CD4-positive, alpha-beta T cell treated with Interleukin-2 at 100 ng/mL for 4 hours (primary cell): ENCODE measurements around the gene ZFHX3.

Experiments used
- DNase-seq: peaks from one replicate; pipeline ENCODE4 v3.0.0-alpha.2; 2020; ENCODE audit warnings: low spot score

The ZFHX3 gene

DNA sequence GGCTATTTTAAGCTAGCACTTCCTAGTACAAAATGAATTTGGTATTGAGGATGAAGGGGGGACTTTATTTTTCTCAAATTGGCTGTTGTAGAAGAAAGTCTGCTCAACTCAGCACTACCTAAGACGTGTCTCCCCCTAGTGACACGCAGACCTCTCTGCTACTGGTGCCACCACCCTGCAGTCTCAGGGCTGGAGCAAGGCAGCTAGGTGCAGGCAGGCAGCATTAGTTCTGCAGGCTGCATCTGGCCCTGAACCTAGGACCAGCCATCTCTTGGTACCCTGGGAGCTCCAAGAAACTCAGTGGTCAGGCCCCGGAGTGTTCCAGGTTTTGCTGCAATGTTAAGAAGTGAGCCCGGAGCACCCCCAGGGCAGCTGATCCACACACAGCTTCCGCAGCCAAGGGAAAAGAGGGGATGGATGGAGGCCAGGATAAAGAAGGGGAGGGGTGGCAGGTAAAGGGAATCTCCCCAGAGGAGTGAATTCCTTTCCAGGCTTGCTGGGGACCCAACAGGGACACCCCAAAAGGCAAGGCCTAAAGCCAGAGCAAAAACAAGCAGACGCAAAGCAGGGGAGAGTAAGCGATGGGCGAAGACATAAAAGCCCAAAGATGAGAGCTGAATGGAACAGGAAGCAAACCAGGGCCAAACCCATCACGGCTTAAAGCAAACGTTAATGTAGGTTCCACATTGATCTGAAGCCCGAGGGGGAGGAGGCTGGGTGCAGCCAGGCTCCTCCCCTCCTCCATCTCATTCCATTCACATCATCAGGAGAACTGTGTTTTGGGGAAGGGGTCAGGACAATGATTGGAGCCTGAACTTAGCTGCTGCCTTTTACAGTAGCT is 200.5 kb downstream of the ZFHX3 start:
- DNase-seq, result no peak

DNA sequence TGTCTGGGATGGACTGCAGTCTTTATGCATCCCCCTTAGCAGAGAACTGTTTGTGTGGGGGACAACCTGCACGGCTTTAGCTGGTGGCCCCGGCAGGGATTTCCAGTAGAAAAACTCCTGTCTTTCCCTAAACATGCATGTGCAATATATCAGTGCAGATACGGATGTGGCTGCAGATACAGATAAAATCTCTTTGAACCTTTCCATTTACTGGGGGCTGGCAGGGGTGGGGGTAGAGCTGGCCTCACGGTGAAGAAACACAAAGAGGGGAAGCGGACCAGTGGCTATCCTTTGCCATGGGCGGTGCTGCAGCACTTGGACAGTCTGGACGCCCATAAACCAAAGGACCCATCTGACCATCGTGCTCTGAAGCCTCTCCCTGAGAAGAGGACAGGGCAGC is 201.3 kb downstream of the ZFHX3 start:
- DNase-seq, result no peak

DNA sequence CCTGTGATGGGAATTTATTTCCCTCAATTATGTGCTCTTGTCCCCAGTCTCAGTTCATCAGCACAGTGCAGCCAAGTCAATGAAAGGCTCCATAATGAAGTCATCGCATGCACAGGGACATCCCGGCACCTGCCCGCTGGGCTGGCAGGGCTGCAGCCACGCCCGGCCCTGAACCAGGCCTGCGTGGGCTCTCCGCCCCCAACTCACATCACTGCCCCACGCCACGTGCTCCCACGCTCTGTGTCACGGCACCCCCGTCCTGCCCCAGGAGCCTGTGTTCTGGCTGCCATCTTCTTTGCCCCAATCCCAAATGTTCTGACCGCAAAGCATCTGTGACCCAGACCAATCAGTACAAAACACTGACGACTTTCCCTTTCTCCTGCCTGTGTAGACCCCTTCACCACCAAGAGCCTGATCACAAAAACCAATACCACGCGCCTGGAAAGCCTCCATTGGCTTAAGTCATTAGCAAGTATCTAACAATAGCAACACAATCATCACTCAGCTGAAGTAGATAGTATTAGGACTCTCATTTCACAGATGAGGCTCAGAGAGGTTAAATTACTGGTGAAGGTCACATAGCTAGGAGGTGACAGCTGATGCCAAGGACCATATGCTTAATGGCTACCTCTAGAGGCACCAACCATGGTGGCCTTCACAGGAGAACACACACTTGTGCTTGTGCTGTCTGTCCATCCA is 202.5 kb downstream of the ZFHX3 start:
- no peak for DNase-seq

DNA sequence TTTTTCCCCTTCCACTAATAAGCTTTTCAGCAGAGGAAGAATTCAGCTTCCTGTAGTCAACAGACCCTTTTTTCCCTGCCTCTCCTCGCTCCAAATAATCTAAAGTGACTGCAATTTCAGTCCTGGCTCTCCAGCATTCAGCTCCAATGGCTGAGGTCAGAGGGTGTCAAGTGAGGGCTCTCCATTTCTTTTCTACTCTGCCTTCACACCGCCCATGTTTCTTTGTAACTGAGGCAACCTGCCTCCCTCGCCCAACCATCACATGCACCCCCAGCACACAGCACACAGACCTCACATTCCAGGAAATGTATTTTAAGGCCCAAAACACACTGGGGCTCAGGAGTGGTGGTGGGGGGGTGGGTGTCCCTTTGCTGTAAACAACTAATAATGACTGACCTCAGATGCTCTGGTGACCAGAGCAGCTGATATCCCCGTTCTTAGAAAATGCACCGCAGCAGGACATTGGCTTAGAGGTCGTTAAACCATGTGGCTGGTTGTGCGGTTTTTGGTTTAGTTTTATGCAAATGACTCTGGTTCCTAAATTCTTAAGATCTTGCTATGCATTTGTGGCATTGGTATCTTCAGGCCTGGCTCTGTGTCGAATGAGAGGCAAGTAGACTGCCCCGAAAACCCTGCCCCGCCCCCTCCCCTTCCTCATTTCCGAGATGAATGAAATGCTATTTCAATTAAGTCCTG is 203.6 kb downstream of the ZFHX3 start:
- DNase-seq, result no peak

DNA sequence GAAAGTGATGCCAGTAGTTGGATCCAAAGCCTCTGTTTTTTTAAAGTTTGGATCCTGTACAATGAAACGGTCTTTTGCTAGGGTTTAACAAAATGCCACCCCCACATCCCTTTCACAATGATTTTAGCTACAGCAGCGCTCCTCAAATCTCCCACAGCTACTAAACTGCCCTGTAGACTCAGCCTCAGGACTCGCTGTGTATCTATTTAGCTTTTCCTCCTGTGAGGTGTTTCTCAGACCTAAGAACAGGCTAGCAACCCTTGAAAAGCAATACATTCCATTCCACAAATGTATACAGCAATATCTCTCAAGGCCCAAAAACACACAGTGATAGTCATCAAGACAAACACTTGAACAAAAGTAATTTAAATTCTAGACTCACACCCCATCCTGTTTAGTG is 206.4 kb downstream of the ZFHX3 start:
- no peak for DNase-seq

DNA sequence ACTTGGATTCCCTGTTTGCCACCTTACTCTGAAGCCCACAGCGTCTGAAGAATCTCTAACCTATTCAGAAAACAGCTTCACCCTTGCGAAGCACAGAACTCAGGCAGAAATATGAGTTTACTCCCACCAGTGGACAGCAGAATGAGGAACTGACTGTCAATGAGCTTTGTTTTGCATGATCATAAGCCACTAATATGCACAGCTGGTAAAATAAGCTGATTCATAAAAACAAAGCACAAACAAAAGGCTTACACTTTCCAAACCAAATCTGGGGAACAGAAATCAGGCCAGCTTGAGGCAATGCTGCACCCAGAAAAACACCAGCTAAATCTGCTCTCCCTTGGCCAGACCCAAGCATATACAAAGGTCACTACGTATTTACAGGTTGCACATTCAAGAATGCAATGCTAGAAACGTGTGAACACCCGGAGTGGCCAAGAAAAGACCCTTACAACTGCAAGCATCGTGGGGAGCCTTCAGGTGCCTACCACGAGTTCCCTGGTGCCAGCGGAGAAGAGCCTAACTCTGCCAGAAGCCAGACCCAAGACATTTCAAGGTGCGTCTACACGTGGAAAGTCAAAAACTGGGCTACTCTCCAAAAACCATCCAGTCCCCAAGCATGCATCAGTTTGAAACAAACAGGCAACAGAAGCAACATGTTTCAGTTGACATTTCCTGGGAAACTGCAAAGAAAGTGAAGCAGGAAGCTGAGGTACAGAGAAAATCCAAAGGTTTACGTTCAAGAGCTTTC is 207.1 kb downstream of the ZFHX3 start:
- no peak for DNase-seq

DNA sequence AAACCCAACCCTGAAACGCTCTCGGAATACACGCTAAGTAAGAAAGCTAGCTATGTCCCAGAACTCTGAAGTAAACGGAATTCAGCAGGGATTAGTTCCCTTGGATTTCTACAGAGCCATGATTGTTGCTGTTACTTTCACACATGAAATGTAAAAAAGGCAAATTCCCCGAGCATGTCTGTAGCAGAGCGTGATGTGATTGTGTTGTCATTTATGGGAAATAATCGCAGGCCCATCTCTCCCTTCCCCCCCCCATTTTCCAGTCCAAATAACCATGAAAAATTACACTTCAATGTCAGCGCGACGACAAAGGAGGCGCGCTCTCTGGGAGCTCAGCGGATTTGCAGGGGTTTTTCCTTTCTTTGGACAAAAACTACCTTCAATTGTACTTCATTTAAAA is 209.0 kb downstream of the ZFHX3 start:
- DNase-seq, result no peak

DNA sequence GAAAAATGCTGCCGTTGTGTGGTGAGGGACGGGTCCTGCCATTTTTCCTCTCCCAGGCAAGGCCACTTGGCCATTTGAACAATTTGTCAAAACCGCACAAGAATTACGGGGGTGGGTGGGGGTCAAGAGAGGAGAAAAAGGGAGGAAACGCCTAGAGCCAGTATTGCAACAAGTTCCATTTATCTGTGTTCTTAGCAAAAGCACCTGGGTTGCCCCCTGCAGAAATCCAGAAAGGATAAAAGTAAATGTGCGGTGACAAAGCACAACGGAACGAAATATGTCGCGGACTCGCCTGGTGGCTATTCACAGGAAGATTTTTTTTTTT is 209.4 kb downstream of the ZFHX3 start:
- no peak for DNase-seq

DNA sequence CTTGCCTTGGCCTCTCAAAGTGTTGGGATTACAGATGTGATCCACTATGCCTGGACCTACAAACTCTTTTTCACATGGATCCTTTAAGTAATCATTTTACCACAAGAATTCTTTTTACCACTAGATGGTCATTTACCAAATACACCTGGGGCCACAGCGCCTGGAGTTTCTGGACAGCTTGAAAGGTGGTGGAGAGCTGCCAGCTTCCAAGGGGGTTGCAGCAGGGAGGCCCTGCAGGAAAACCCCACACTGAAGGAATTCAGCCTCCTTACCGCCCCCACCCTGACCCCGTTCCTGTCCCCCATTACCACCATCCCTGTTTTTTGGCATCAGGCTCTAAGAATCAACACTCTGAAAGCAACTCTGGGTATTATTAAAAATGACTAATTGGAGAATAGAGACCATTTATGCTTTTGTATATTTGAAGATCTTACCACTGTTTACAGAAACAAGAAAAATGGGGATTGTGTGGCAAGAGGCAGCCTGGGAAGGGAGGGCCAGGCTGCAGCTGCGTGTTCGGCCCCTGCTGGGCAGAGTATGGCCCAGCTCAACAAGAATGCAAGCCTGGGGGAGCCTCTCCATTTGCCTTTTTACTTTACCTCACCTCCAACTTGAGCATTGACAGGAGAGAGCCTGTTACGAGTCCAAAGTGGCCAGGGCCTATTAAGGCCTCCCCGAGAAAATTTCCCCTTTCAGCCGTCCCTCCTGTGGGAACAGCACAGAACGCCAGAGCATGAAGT is 209.9 kb downstream of the ZFHX3 start:
- no peak for DNase-seq

DNA sequence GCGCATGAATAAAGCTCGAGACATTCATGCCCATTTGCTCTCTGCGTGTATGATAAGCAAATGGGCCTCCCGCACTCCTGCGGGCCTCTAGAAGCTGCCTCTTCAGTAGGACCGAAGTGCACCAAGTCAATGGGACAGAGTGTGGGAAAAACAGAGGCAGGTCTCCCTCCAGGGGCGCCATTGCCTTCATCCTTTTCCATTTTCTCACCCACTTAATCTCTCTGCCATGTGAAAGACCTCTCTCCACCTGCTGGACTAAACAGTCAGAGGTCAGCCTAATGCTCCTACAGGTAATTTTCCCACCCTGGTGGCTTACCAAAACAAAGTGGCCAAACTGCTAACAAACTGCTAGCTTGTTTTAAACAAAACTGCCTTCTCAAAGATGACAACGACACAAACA is 210.9 kb downstream of the ZFHX3 start:
- DNase-seq, result no peak

DNA sequence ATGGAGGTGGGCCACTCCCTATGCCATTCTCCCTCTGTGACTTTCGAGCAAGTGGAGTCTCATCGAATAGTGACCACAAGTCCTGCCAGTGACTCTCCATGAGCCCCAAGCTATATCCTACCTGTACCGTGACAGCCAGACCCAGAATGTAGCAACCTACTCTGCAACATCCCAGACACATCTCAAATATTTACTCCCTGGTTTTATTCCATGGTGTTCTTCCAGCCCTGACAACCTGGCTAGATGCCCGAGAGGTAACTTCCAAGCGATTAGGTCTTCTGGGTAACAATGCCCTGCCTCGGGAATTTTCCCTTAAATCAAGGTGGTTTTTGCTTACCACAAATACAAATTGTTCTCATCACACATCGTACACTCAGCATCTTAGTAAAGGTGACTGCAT is 211.7 kb downstream of the ZFHX3 start:
- no peak for DNase-seq

DNA sequence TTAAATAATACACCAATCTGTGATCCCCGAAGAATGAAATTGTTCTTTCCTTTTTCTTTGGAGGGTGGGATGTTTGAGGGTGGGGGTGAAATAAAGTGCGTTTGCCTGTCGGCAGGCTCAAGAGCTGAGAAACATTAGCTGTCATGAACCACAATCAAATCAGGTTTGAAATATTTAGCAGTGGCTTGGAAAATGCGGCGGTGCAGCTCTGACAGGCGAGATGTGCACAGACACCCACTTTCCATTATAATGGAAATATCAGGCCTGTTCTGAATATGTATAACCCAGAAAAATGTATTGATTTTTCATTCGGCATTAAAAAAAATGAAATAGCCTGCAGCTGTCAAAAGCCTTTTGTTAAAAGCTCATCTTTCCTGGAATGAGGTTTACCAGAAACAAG is 212.8 kb downstream of the ZFHX3 start:
- no peak for DNase-seq

DNA sequence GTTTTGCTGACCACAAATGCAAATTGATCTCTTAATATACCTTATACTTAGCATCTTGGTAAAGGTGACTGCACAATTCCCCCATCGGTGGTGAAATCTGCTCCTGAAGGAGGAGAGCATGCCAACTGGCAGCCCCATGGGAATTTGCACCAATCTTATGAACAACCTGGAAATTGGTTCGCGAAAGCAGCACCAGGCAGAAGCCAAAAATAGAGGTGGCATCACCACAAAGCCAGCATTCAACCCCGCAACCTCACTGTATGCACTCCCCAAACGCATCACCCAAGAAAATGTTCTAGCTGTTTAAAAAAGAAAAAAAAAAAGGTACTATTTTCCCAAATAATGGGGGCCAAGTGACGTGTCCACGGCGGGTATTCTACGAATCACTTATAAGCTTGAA is 213.4 kb downstream of the ZFHX3 start:
- DNase-seq, result no peak

DNA sequence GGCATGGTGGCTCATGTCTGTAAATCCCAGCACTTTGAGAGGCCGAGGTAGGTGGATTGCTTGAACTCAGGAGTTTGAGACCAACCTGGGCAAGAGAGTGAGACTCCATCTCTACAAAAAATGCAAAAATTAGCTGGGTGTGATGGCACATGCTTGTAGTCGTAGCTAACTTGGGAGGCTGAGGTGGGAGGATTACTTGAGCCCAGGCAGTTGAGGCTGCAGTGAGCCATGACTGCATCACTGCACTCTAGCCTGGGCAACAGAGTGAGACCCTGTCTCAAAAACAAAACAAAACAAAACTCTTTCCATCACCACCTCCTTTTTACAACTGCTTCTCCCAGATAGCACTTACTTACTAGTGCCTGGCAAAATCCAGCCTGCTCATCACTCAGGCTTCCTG is 214.0 kb downstream of the ZFHX3 start:
- DNase-seq, result no peak

DNA sequence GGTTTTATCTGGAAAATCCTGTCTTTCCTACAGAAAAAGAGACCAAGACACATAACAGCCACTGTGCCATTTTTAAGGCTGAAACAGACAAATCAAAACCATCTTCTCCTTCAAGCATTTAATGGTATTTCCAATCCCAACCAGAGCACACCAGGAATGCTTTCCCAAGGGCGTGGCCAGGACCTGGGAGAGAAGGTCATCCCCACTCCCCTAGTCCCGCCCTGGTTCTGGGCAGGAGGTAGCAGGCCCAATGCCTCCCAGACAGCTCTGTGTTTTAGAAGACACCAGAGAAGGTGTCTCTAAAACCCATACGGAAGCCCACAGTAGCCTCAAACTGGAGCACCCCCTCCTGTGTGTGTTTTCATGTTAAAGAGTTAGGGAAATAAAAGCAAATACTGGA is 214.4 kb downstream of the ZFHX3 start:
- no peak for DNase-seq

DNA sequence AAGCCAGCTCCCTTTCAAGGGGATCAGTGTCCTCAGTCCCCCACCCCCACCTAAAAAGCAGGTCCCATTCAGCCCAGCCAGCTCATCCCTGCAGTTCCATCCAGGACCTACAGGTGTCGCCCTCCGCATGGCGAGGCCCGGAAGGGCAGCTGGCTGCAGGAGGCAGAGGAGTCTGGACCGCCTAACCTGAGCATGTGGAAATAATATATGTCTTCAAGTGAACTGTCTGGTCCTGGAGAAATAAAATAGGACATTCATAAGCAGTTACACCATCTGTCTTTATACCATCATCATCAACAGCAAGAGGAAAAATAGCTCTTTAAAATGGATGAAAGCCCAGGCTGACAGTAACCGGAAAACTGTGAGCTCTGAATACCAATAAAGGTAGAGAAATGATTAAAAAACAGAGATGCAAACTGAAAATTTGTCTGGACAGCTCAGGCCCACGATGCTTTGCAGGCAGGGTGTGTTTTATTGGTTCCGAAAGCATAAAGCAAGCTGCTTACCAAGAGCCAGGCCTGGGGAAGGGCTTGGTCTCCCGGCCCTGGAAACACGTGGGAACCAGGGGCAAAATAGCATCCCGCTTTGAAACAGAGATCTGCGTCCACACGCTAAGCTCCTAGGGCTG is 215.2 kb downstream of the ZFHX3 start:
- DNase-seq, result peak; percentile 60

DNA sequence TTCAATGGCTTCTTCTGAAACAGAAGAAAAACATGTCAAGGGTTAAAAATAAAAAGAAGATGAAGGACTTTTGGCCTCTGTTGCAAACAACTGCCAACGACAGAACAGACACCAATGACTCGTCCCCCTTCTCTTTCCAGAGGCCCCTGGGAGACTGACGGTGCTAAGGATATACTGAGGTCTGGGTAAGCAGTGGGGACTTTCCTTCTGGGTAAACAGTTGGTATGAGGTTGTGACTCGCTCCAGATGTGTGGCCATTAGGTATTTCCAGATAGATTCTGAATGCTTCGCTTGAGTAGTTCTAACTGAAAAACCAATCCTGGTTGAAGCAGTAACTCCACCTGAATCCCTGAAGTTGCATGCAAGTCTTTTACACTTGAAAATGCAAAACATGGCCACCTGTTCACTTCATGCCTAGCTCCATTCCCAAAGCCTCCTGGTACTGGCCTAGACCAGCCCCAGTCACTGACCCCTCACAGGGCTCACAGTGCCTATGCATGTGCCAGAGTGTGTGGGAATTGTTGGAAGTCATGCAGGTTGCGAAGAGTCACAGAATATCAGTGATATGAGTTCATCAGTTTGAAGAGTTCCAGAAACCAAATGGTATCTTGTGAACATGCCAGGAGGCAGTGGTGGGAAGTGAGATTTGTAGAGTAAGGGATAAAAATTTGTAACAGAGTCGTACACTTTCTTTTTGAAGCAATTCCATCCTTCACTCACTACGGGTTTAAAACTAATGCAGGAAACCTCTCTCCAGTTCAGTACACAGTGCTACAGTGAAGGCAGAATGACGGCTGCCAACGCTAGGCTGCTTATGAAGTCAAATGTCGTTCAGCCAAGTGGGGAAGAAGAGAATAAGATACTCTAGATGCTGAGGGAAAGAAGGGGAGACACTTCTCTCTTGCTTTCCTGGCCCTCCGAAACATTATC is 217.8 kb downstream of the ZFHX3 start:
- DNase-seq, result no peak

DNA sequence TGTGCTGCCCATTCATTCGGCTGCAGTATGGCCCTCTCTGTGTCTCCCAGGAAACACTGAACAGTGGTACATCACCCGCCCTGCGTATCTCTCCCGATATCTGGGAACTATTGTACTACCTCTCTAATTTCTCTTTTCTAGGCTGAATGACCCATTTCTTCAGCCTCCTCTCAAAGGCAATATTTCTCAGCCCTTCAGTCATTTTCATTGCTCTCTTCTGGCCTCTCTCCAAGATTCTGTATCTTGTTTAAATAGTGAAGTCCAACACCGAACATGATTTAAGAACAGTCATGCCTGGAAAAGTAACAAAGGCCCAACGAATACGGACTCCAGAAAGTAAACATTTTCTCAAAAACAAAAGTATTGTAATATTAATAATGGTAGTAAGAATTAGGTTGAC is 220.1 kb downstream of the ZFHX3 start:
- DNase-seq, result no peak

DNA sequence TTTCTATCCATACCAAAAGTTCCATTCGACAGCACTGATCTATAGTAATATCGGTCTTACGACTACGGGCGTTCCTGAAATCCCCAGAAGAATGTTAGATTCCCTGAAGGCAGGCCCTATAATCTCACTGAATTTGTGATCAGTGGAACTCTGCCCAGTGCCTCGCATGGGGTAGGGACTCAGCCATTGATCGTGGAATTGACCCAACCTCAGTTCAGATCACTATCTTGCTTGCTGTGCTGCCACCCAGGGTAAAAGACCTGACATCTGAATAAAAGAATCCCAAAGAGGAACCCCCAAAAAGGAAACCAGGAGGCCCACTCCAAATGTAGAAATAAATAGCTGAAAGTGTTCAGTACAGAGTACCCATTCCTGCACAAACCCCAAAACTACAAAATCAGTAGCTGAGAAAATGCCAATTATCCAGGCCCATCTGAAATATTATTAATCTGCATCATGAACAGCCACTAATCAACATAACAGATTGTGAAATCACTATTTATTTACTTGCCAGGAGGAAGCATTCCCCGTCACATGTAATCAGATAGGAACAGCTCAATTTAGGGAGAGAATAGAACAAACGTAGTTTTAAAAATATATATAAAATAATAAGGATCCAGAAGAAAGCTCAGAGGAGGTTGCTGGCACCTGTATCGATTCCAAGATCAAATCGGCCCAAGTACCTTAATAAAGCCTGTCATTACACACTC is 221.9 kb downstream of the ZFHX3 start:
- no peak for DNase-seq

DNA sequence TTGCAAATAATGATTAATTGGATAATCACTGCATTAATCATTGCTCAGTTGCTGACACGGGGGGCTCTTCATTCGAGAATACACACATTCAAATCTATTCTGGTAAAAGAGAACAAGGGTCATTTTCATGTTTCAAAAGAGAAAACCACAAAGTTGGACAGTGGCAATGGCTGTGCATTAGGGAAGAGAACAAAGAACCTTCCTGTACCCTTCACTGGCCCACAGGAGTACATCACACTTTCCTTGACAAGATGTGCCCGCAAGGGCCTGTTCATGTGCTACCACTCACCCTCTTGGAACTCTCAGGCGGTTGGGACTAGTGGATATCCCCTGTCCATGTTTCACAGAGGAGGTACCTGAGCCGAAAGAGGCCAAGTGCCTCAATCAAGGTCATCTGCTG is 223.2 kb downstream of the ZFHX3 start:
- no peak for DNase-seq
